ENCODE measurements around the gene GADD45B. TPM values are rescaled to one million over a fixed set of nuclear protein-coding genes. Genes with fewer than 3 reads are reported as not detected.
A peak's percentile ranks its signal among the peaks of the same experiment; 100 is the strongest.
"Not testable (repeated sequence)": the region's sequence is repeated elsewhere in the genome, so short reads cannot be mapped to it uniquely, and the experiment has no call there.

The GADD45B gene
- total and polyA plus RNA-seq, 10 of the 15 experiments (the other 5 are each of a cell fraction or from before 2014, with no cell fraction given): 2.4 to 180 (median 91.1) TPM

DNA sequence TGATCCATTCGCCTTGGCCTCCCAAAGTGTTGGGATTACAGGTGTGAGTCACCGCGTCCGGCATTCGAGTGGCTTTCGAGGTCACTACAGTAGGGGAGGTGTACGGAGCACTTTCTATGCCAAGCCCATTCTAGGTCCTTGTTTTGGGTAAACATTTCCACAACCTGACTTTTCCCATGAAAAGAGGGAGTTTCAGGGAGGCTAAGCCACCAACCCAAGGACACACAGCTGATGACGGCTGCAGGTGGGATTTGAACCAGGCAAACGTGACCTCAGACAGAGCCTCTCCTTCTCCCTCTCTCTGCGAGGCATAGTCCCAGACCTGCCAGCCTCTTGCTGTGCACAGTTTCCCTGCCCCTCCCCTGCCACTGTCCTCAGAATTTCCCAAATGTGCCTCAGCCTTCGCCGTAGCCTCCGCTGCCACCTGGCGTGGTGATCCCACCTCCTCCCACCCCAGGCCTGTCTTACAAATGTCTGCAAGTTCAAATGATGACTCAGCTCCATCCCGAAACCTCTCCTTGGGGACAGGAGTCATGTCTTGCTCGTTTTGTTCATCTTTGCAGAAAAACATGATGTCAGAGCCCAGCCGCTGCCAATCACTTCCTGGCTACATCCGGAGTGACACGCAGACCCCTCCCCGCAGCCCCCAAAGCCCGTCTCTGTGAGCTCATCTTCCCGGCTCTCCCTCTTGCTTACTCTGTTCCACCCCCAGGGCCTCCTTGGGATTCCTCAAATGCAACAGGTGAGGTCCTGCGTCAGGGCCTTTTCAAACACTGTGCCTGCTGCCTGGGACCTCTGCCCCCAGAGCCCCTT lies 6.6 kb upstream of the GADD45B start (continued):
- TF ChIP-seq, protein P1, sequence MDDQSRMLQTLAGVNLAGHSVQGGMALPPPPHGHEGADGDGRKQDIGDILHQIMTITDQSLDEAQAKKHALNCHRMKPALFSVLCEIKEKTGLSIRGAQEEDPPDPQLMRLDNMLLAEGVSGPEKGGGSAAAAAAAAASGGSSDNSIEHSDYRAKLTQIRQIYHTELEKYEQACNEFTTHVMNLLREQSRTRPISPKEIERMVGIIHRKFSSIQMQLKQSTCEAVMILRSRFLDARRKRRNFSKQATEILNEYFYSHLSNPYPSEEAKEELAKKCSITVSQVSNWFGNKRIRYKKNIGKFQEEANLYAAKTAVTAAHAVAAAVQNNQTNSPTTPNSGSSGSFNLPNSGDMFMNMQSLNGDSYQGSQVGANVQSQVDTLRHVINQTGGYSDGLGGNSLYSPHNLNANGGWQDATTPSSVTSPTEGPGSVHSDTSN (IDR thresholded peaks at IDR 0.05; ENCODE audit: insufficient replicate concordance, low read depth, low read length): peak; percentile 83
- TF ChIP-seq CBX5 (IDR thresholded peaks at IDR 0.05; ENCODE audit: low read depth) (no peak), JUNB (IDR thresholded peaks at IDR 0.05) (peak; percentile 55), TARDBP (IDR thresholded peaks at IDR 0.05; ENCODE audit: borderline replicate concordance) (no peak)
- TF ChIP-seq, protein P2, sequence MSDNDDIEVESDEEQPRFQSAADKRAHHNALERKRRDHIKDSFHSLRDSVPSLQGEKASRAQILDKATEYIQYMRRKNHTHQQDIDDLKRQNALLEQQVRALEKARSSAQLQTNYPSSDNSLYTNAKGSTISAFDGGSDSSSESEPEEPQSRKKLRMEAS (IDR thresholded peaks at IDR 0.05; ENCODE audit: low read depth, low read length): no peak

DNA sequence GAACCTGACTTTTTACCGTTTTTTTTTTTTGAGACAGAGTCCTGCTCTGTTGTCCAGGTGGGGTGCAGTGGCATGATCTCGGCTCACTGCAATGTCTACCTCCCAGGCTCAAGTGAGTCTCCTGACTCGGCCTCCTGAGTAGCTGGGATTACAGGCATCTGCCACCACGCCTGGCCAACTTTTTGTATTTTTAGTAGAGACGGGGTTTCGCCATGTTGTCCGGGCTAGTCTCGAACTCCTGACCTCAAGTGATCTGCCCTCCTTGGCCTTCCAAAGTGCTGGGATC lies 6.1 kb upstream of the GADD45B start:
- POLR2A ChIA-PET: interaction anchor here (0.6 to 1.6 kb wide), 5 partner anchors 34 to 309 kb away, joined by 3 to 4 read pairs (median 3); no protein-coding TSS in a partner anchor
- not testable (repeated sequence) for H3K4me2 ChIP-seq (ENCODE audit: control insufficient read depth, insufficient read depth); H3K9ac ChIP-seq (ENCODE audit: control insufficient read depth, insufficient read depth, low read length); H3K36me3 ChIP-seq (ENCODE audit: control insufficient read depth in 2 of 2, insufficient read depth in 2 of 2, low read length in 1 of 2); H3K9me3 ChIP-seq (replicated peaks; ENCODE audit: control insufficient read depth, insufficient read depth, low read length); H3K27ac ChIP-seq (ENCODE audit: control insufficient read depth, insufficient read depth); BruUV-seq (replicated peaks); ATAC-seq; H3K4me1 ChIP-seq (ENCODE audit: control insufficient read depth, insufficient read depth, low read length); H3K4me3 ChIP-seq; H2AFZ ChIP-seq (ENCODE audit: control insufficient read depth, low read depth, low read length); H4K20me1 ChIP-seq (ENCODE audit: control insufficient read depth, insufficient read depth); DNase-seq (ENCODE audit: low read depth, low spot score); FAIRE-seq; H3K79me2 ChIP-seq (ENCODE audit: control insufficient read depth, insufficient read depth, low read length); H3K27me3 ChIP-seq (replicated peaks in 1 of 2; ENCODE audit: control insufficient read depth in 2 of 2, insufficient read depth in 2 of 2, low read length in 1 of 2)
- CTCF ChIA-PET: interaction anchor here (0.6 to 1.7 kb wide), 4 partner anchors 91 to 563 kb away, joined by 3 to 7 read pairs (median 3); no protein-coding TSS in a partner anchor
- 55% methylated on average over 8 of the region's 8 CpGs for WGBS (ENCODE audit: insufficient coverage, insufficient replicate concordance, low lambda C conversion rate, missing lambda C conversion rate)
- RAD21 ChIA-PET (ENCODE audit: unreplicated experiment): interaction anchor here (1.3 to 2.5 kb wide), 4 partner anchors 130 to 149 kb away, joined by 3 to 11 read pairs (median 3); no protein-coding TSS in a partner anchor
- intact Hi-C loops (cut with micrococcal nuclease; ENCODE audit: unreplicated experiment): loop anchor here (10.0 kb wide), 1 partner anchor 275 kb away; the partner anchor contains the start of gene SLC39A3
- in situ Hi-C loops (cut with MboI): loop anchor here (5.0 kb wide), 2 partner anchors 142 to 282 kb away; no protein-coding TSS in a partner anchor
- SMC1A ChIA-PET (ENCODE audit: uncharacterized antibody, unreplicated experiment): interaction anchor here (0.8 to 1.4 kb wide), 3 partner anchors 8 to 151 kb away, joined by 3 to 5 read pairs (median 4); no protein-coding TSS in a partner anchor
